ENCODE measurements around the gene GOLT1A. TPM values are rescaled to one million over a fixed set of nuclear protein-coding genes. Genes with fewer than 3 reads are reported as not detected.

Gene GOLT1A
- total RNA-seq, 2 donors from 2014 or later, result not detected

GRCh38 chr1:204186597-204186996, 27.2 kb downstream of the GOLT1A start:
- Histone ChIP-seq H3K27ac (no peak overlapping the region), H3K9me3 (no peaks in the 10 kb centered on the region), H3K4me1 (peaks cover 0 to 9% of the 10 kb centered on the region in 2 donors), H3K4me3 (no peak overlapping the region), H3K36me3 (no peaks in the 10 kb centered on the region), H3K27me3 (no peaks in the 10 kb centered on the region)
- TF ChIP-seq CTCF (IDR thresholded peaks at IDR 0.05), result no peak
- DNase-seq (ENCODE audit: low spot score), result no peak

GRCh38 chr1:204181116-204181515, 32.7 kb downstream of the GOLT1A start:
- DNase-seq (ENCODE audit: low spot score), result no peak

GRCh38 chr1:204180133-204180532, 33.7 kb downstream of the GOLT1A start:
- no peak for TF ChIP-seq CTCF (IDR thresholded peaks at IDR 0.05)
- Histone ChIP-seq H3K27me3 (no peaks in the 10 kb centered on the region), H3K4me3 (no peak overlapping the region)

More at GRCh38 chr1:204181116-204181515, 32.7 kb downstream of the GOLT1A start:
- Histone ChIP-seq H3K27me3 (no peaks in the 10 kb centered on the region), H3K4me1 (no peaks in the 10 kb centered on the region), H3K4me3 (no peak overlapping the region), H3K27ac (no peak overlapping the region), H3K9me3 (no peaks in the 10 kb centered on the region), H3K36me3 (no peaks in the 10 kb centered on the region)
- no peak for TF ChIP-seq CTCF (IDR thresholded peaks at IDR 0.05)

GRCh38 chr1:204178487-204179281, 35.1 kb downstream of the GOLT1A start:
- Histone ChIP-seq H3K36me3 (no peaks in the 10 kb centered on the region), H3K4me1 (no peaks in the 10 kb centered on the region), H3K27me3 (no peaks in the 10 kb centered on the region), H3K27ac (no peak overlapping the region), H3K9me3 (no peaks in the 10 kb centered on the region), H3K4me3 (no peak overlapping the region)
- no peak for TF ChIP-seq CTCF (IDR thresholded peaks at IDR 0.05)
- DNase-seq (ENCODE audit: low spot score), result no peak

More at GRCh38 chr1:204180133-204180532, 33.7 kb downstream of the GOLT1A start:
- no peak for DNase-seq (ENCODE audit: low spot score)
- Histone ChIP-seq H3K9me3 (no peaks in the 10 kb centered on the region), H3K4me1 (no peaks in the 10 kb centered on the region), H3K27ac (no peak overlapping the region), H3K36me3 (no peaks in the 10 kb centered on the region)

- H3K36me3 ChIP-seq, result no peaks in the 10 kb centered on the region
- H3K27ac ChIP-seq, result no peak overlapping the region
- H3K27me3 ChIP-seq, result no peaks in the 10 kb centered on the region
- no peak overlapping the region for H3K4me3 ChIP-seq
- TF ChIP-seq CTCF (IDR thresholded peaks at IDR 0.05), result no peak
- no peaks in the 10 kb centered on the region for H3K9me3 ChIP-seq
- DNase-seq (ENCODE audit: low spot score), result no peak
- no peaks in the 10 kb centered on the region for H3K4me1 ChIP-seq
These were observed 36.7 kb downstream of the GOLT1A start for GRCh38 chr1:204177133-204177532.
